Endometrium (tissue), 2 donors: ENCODE data around the gene NARS2.

ENCODE experiments used
- FAIRE-seq: peaks from 2 replicates; lab custom pipeline; 2012; peaks lifted over from hg19 to GRCh38; lab: Jason Lieb, UNC
- donor health status: control.
- donor health status: control.

Gene NARS2

DNA sequence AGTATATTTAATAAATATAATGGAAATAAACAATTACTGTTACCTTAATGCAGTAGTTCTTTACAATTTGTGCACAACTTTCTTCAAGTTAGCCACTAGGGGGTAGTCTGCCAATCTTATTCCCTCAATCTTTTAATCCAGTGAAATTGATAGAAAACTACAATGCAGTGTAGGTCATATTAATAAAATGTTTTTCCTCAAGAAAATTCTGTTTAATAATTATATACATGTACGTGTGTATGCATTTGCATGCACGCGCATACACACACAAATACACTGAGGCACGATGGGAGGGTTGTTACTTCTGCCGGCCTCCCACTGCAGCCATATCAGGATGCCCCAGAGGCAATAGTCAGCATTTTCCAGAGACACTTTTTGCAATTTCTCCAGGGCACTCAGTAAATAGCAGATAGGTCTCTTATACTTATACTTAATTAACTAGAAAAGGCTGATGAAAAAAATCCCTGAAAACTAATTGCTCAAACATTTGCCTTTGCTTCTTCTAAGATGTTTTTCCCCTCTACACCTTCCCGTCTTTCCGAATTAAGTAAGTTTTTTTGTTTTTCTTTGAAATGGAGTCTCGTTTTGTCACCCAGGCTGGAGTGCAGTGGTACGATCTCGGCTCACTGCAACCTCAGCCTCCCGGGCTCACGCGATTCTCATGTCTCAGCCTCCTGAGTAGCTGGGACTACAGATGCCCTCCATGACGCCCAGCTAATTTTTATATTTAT lies 160.2 kb downstream of the NARS2 start:
- FAIRE-seq = no peak

DNA sequence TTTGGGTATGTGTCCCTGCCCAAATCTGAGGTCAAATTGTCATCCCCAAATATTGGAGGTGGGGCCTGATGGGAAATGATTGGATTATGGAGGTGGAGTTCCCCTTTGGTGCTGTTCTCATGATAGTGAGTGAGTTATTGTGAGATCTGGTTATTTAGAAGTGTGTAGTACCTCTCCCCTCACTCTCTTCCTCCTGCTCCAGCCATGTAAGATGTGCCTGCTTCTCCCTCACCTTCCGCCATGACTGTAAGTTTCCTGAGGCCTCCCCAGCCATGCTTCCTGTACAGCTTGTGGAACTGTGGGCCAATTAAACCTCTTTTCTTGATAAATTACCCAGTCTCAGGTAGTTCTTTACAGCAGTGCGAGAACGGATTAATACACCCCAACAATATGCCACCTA lies 166.0 kb downstream of the NARS2 start:
- FAIRE-seq = no peak

DNA sequence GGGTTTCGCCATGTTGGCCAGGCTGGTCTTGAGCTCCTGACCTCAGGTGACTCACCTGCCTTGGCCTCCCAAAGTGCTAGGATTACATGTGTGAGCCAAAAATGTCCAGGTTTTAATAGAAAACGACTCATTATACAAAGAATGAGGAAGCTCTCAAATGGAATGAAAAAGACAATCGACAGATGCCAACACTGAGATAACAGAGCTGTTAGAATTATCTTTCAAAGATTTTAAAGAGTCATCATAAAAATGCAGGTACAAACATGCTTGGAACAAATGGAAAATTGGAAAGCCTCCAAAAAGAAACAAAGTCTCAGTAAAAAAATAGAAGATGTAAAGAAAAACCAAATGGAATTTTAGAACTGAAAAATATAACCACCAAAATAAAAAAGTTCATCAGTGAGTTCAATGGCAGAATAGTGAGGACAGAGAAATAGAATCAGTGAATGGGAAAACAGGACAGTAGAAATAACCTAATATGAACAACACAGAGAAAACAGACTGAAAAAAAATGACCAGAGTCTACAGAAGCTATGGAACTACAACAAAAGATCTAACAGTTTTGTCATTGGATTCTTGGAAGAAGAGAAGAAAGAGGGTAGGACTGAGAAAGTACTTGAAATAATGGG lies 168.0 kb downstream of the NARS2 start:
- FAIRE-seq = no peak

DNA sequence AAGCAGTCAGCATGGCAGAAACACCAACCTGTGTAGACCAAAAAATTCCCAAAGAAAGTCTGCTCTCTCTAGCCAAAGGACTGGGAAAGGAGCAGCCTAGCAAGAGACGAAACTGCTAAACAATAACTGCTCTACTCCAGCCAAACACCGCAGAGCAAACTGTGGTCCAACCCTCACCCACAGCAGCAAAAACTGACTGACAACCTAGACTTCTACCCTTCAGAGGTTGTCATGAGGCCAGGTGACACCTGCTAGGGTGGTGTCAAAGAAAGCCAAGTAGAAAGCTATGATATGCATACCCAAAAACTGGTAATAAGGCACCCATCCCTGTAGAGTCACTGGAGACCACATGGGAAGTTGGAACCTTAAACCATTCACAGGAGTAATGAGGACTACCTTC lies 168.9 kb downstream of the NARS2 start:
- FAIRE-seq = no peak

DNA sequence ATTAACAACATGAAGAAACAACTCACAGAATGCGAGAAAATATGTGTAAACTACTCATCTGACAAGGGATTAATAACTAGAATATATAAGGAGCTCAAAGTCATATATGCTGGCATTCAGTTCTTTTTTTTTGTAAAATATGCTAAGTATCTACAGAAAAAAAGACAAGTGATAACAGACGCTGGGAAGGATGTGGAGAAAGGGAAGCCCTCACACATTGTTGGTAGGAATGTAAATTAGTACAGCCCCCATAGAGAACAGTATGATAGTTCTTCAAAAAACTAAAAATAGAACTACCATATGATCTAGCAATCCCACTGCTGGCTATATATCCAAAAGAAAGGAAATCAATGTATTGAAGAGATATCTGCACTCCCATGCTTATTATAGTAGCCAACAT lies 170.9 kb downstream of the NARS2 start:
- no peak for FAIRE-seq

DNA sequence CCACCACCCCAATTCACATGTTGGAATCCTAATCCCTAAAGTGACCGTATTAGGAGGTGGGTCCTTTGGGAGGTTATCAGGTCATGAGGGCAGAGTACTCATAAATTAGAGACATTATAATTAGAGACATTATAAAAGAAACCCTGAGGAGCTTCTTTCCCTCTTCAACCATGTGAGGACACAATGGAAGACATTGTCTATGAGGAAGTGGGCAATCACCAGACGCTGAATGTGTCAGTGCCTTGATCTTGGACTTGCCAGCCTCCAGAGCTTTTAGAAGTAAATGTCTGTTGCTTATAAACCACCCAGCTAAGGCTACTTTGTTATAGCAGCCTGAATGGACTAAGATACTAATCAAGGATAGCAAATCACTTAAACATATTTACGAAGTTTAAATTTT lies 171.8 kb downstream of the NARS2 start:
- no peak for FAIRE-seq

DNA sequence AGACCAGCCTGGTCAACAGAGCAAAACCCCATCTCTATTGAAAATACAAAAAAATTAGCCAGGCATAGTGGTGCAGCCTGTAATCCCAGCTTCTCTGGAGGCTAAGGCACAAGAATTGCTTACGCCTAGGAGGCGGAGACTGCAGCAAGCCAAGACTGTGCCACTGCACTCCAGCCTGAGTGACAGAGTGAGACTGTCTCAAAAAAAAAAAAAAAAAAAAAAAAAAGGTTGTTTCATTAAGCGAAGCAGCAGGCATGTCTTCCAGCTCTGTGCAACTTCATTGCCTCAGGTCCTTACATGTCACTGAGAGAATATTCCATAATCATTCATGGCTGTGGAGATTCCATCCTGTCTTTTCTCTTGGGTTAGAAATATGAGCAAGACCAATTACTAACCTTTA lies 174.0 kb downstream of the NARS2 start:
- FAIRE-seq = no peak

DNA sequence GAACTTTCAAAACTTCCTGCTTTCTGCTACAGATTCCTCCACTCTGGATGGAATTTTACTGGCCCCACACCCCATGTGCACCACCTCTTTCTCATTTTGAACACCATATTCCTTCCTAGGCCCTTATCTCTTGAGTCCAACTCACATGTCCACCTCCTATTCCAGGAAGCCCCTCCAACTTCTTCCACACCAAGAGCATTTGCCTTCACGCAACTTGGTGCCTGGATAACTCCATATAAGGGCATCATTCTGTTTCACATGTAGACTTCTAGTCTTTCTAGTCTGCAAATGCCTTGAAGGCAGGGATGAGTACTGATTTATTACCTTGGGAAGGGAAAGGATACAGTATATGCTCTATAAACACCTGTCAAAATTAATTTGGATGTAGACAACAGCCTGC lies 174.5 kb downstream of the NARS2 start:
- FAIRE-seq = no peak

DNA sequence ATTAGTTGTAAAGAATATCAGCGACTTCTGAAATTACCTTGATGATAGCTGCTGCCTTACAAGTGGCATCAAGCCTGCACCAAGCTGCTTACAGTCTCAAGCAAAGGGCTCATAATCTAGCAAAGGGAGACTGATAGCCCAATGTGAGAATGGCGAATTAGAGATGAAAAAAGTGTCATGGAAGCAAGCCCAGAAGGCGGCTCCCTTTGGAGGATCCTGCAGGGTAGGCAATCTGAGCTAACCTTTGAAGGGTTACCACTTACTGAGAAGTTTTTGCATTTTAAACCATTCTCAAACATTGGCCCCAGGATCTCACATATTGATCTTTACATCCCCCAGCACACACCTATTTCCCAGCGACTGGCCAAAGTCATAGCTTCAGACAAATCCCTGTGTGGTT lies 175.5 kb downstream of the NARS2 start:
- FAIRE-seq = no peak

DNA sequence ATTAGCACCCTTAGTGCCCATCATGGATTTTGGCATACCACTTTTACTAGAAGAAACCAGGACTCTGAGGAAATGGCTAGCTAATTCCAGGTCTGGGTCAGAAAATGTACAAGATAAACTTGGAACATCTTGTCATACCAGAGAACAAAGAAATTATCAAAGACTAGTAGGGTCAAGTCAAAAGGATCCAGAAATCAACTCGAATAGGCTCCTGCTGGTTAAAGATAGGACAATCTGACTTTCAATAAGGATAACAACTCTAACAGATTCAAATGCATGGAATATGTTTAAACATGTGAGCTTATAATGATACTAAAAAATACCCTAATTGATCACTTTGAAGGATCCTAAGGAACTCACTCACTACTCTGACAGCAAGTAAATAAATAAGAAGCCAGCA lies 175.9 kb downstream of the NARS2 start:
- no peak for FAIRE-seq

DNA sequence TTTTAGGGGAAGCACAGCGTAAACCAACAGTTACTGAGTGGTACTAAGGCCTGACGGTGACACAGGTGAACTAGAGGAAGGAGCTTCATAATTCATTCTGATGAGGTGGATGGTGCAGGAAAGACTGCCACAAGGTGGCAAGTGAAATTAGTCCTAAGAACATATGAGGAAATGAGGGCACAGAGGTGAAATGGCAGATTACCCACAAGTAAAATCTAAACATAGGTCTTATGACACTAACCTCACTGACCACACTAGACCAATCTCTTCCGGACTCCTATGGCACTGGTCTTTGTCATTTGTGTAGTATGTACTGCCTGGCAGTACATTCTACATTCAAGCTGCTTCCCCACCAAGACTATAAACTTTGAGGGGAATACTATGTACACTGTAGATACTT lies 177.3 kb downstream of the NARS2 start:
- FAIRE-seq = no peak

DNA sequence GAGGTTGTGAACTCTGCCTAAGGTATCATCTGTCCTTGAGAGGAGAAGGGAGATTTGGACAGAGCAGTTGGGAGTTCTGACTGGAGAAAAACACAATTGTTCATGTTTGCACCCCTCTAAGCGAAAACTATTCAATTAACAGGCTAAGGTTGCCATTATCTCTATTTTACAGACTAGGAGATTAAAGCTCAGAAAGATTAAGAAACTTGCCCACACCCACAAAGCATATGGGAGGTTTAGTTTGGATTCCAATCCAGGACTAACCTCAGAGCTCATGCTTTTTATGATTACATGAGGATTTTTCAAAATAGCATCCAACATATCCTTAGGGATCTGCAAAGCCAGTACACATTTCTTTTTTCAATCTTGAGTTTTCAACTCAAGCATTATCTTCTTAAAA lies 179.1 kb downstream of the NARS2 start:
- no peak for FAIRE-seq

DNA sequence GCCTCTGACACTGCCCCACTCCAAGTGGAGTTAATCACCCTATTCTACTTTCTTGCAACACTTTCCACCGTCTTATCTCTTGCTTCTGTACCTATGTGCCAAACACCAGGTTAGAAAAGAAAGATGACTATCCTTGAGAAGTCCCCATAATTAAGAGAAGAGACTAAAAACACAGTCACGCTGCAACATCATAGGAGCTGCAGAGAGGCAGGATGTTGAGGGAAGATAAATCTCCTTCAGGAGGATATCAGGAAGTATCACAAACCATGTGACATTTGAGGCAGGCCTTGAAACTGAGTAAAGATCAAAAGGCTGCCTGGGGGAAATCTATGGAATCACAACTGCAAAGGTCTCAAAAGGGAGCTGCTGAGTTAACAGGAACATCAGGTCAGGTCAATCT lies 181.8 kb downstream of the NARS2 start:
- no peak for FAIRE-seq

DNA sequence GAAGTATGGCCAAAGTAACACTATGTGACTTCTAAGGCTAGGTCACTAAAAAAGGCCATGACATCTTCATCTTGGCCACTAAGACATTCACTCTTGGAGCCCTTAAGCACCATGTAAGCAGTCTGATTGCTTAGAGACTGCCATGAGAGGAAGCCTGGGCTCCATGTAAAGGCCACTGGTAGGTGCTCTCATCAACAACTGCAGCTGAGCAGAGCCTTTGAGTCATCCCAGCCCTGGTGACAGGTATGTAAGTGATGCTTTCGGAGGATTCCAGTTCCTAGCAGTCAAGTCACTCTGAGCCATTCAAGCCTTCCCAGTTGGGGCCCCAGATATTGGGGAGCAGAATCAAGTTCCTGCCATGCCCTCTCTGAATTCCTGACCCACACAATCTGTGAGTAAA lies 183.2 kb downstream of the NARS2 start:
- FAIRE-seq = no peak

DNA sequence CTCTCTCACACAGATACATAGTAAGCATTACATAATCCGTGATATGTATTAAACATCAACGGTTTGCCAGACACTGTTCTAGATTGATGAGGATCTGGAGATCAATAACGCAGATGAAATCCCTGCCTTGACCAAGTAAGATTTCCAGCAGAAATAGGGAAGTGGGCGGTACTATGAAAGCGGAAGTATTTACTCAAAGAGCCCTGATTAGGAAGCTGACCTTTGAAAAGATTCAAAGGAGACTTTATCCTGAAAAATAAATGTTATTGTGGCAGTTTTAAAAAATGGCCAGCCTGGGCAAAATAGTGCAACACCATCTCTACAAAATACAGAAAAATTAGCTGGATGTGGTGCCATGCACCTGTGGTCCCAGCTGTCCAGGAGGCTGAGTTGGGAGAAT lies 183.9 kb downstream of the NARS2 start:
- no peak for FAIRE-seq

DNA sequence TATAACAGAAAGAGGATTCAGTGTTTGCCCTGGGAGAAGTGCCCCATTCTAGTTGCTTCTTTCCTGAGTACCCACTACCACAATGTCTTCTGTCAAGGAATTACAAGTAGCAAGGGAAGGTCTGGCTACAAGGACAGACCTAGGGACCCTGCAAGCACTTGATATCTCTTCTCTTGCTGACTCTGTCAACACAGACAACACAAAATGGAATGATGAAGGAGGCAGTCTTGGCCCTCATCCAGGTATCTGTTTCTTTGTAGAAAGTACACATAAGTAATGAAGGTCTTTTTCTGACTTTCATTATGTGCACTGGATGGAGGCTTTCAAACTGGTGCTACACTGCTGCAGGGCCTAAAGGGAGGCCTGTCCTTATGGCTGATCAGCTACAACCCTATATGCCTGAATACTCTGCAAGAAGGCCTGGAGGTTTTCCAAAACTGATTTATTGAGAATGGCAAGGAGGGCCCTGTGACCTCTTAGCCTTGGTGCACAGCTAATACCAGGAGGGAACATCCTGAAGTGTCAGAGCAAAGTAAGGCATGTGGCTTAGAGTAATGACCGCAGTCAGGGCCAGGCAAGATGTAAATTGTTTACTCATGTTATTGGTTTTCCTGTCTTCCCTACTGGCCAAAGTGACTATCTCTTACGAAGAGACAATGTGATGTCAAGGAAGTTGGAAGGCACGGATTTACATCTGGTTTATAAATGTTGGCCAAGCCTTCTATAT lies 188.3 kb downstream of the NARS2 start:
- FAIRE-seq = no peak
